Measurements from ENCODE around the gene STK36.
"Not testable (repeated sequence)": the region's sequence is repeated elsewhere in the genome, so short reads cannot be mapped to it uniquely, and the experiment has no call there.

Gene STK36

DNA sequence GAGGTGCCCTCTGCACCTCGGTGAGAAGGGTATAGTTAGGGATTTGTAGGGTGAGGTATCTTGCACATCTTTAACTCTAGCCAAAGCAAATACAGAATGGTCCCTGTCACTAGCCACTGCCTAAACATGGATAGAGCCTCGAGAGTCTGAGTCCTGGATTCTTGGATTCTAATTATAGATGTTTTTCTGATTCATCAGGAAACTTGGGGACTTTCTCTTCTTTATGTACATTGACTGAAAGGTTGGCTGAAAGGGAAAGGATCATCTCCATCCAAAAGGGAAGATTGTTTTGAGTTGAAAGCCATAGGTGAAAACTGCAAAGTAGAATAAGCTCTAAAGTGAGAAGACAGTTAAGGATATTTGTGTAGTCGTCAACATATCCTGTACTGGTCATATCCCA, 8.2 kb downstream of the STK36 start:
- FAIRE-seq = no peak
- no peak for DNase-seq (ENCODE audit: insufficient read length, low spot score)
- TF ChIP-seq, protein P1, sequence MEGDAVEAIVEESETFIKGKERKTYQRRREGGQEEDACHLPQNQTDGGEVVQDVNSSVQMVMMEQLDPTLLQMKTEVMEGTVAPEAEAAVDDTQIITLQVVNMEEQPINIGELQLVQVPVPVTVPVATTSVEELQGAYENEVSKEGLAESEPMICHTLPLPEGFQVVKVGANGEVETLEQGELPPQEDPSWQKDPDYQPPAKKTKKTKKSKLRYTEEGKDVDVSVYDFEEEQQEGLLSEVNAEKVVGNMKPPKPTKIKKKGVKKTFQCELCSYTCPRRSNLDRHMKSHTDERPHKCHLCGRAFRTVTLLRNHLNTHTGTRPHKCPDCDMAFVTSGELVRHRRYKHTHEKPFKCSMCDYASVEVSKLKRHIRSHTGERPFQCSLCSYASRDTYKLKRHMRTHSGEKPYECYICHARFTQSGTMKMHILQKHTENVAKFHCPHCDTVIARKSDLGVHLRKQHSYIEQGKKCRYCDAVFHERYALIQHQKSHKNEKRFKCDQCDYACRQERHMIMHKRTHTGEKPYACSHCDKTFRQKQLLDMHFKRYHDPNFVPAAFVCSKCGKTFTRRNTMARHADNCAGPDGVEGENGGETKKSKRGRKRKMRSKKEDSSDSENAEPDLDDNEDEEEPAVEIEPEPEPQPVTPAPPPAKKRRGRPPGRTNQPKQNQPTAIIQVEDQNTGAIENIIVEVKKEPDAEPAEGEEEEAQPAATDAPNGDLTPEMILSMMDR (IDR thresholded peaks at IDR 0.05; ENCODE audit: insufficient read depth, missing control alignments) = no peak

DNA sequence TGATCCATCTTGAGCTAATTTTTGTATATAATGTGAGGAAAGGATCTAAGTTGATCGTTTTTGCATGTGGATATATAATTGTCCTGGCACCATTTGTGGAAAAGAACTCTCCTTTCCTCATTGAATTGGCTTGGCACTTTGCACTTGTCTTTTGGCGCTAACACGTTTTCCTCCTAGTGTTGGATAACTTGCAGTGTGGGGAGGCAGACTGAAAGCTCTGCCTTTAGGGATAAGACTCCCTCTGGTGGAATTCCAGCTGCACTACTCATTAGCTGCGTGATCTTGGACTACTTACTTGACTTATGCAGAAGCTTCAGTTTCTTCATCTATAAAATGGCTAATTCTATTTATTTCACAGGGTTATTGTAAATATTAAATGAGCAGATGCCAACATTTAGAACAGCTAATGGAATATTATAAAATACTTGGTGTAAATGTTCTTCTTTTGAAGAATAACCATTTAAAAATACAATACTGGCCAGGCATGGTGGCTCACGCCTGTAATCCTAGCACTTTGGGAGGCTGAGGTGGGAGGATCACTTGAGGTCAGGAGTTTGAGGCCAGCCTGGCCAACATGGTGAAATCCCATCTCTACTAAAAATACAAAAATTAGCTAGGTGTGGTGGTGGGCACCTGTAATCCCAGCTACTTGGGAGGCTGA, 15.6 kb downstream of the STK36 start:
- TF ChIP-seq, protein P1 (IDR thresholded peaks at IDR 0.05; ENCODE audit: insufficient read depth, missing control alignments) = peak; percentile 73
- not testable (repeated sequence) for DNase-seq (ENCODE audit: insufficient read length, low spot score)
- FAIRE-seq = peak; percentile 67

DNA sequence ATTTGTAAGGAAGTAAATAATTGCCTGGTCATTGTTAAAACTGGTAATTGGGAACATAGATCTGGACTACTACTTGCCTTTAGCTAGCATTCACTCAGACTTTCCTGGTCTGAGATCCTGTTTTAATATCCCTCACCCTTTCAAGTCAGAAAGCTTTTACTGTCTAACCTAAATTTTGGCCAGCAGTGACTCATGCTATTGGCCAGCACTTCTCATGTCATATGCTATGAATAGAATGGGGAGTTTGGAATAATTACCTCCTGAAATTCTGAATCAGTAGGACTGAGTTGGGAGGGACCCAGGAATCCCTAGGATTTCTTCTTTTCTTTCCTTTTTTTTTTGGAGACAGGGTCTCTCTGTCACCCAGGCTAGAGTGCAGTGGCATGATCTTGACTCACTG, 19.3 kb downstream of the STK36 start:
- FAIRE-seq (no peak), DNase-seq (ENCODE audit: insufficient read length, low spot score) (no peak)
- TF ChIP-seq, protein P1 (IDR thresholded peaks at IDR 0.05; ENCODE audit: insufficient read depth, missing control alignments) = no peak

DNA sequence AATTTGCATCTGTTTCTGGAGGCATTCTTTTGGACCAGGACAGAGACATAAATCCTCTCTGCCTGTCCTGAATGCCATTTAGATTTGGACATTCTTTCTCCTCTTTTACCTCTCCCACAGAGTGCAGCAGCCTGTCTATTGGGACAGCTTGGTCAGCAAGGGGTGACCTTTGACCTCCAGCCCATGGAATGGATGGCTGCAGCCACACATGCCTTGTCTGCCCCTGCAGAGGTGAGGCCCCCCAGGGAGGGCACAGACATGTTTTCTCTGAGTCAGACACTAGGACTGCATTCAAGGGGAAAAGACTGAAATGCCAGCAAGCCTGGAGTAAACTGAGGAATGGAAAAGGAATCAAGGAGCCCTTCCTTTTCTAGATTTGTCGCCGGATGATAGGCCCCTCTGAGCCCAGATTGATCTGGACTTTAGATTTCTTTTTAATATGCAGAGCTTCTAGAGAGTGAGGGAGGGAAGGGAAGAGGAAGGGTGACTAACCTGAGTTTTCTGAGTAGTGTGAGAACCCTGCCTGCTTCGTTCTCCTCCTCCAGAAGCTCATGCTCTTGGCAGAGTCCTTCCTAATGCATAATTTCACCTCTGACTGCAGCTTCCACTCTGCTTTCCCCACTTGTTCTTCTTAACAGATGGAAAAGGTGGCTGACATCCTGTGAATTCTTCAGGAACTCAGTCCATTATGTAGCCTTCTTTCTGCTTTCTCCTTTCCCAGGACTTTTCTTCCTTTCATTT, 22.7 kb downstream of the STK36 start:
- FAIRE-seq (no peak), DNase-seq (ENCODE audit: insufficient read length, low spot score) (no peak)
- TF ChIP-seq, protein P1 (IDR thresholded peaks at IDR 0.05; ENCODE audit: insufficient read depth, missing control alignments) = no peak

DNA sequence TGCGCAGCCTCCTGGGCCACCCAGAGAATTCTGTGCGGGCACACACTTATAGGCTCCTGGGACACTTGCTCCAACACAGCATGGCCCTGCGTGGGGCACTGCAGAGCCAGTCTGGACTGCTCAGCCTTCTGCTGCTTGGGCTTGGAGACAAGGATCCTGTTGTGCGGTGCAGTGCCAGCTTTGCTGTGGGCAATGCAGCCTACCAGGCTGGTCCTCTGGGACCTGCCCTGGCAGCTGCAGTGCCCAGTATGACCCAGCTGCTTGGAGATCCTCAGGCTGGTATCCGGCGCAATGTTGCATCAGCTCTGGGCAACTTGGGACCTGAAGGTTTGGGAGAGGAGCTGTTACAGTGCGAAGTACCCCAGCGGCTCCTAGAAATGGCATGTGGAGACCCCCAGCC, 27.0 kb downstream of the STK36 start:
- TF ChIP-seq, protein P1 (IDR thresholded peaks at IDR 0.05; ENCODE audit: insufficient read depth, missing control alignments) = no peak
- DNase-seq (ENCODE audit: insufficient read length, low spot score) = no peak
- FAIRE-seq = no peak

DNA sequence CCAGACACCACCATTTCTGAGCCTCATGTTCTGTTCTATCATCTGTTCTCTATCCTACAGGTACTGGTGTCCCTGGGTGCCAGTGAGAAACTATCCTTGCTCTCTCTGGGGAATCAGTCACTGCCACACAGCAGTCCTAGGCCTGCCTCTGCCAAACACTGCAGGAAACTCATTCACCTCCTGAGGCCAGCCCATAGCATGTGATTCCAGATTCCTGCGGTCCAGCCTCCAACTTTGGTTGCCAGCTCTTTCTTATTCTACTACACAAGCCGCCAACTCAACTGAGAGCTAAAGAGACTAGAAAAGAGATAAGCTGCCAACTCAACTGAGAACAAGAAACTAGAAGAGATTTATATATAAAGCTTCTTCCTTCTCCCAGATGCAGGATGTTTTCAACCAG, 29.9 kb downstream of the STK36 start:
- TF ChIP-seq, protein P1 (IDR thresholded peaks at IDR 0.05; ENCODE audit: insufficient read depth, missing control alignments) = no peak
- no peak for FAIRE-seq
- DNase-seq (ENCODE audit: insufficient read length, low spot score) = no peak

DNA sequence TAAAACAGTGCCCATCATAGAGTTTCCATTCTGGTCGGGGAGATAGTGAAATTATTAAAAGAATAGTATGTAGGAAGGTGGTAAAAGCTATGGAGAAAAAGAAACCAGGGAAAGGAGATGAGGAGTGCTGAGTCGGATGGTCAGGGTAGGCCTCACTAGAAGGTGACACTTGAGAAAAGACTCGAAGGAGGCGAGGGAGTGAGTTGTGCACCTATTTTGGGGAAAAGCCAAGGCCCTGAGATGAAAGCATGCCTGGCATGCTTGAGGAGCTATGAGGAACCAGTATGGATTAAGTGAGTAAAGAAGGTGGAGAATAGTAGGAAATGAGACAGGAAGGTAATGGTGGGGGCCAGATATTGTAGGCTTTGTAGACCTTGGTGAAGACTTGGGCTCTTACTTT, 31.5 kb downstream of the STK36 start:
- TF ChIP-seq, protein P1 (IDR thresholded peaks at IDR 0.05; ENCODE audit: insufficient read depth, missing control alignments) = no peak
- FAIRE-seq (no peak), DNase-seq (ENCODE audit: insufficient read length, low spot score) (no peak)

Measured in D721Med (cell line).